ENCODE results near the gene CDHR3.

The CDHR3 gene

GRCh38 chr7:106068986-106069385 lies 105.9 kb downstream of the CDHR3 start:
- DNase-seq = no peak

GRCh38 chr7:106069471-106070200 lies 106.6 kb downstream of the CDHR3 start:
- no peak for DNase-seq

GRCh38 chr7:106070201-106070551 lies 107.1 kb downstream of the CDHR3 start:
- no peak for DNase-seq

GRCh38 chr7:106070567-106071254 lies 107.6 kb downstream of the CDHR3 start:
- no peak for DNase-seq

DNA sequence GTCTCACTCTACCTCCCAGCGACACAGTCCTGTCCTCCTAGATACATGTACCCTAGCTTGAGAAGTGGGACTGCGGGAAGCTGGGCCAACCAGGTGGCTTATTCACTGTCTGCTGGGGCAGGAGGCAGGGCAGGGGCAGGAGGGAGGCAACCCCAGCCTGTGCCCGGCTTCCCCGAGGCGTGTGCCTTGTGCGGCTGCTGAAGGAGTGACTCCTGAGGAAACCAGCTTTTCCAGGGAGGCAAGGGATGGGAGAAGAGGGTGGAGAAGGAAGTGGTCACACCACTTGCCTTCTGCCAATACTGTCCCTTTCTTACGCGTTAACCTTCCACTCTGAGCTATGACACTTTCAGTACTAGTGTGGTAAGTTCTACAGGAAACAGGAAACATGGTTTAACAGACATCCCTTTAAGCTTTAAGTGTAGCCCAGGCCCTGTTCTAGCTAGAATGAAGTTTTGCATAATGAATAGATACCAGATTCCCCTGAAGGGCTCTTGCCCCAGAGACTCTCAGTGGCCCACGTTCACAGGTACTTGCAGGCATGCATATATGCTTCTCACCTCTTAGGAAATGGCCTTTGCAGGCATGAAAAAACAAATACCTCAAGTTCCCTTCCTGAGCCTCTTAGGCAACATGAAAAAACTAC lies 108.4 kb downstream of the CDHR3 start:
- peak; percentile 42 for DNase-seq

- DNase-seq = no peak
These were observed 109.1 kb downstream of the CDHR3 start for GRCh38 chr7:106071999-106072714.

- DNase-seq = no peak
These were observed 109.6 kb downstream of the CDHR3 start for GRCh38 chr7:106072715-106073091.

DNA sequence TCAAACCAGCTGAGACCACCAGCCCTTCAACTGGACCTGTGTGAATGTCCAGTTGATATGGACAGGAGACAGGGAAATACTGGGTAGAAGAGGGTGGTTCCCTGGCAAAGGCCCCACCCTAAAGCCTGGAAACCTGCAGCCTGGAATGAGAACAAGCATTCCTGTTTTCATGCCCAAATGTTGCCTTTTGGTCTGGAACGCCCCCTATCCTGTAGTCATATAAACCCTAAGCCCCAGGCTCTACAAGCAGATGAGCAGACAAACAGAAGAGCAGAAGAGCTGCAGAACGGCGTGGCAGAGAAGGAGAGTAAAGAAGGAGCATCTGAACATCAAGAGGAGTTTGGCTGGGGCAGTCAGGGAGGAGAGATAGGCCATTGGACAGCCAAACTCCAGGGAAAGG lies 110.6 kb downstream of the CDHR3 start:
- no peak for DNase-seq

DNA sequence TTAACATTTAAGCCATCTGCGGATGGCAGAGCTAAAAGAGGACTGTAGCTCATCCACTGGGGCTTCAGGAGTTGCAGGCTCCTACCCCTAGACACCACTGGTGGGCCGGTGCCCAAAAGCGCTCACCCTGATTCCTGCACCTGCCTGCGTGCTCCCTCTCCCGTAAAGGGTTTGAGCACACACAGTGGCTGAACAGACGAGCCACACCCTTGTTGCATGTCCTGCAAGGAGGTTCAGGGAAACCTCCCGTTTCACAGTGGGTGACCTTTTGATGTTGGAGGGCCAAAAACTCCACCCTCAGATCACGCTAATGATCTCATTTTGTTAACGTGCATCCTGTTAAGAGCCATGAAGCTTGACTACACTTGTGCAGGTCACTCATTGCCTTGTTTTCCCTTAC lies 111.2 kb downstream of the CDHR3 start:
- no peak for DNase-seq

GRCh38 chr7:106075937-106076336 lies 112.9 kb downstream of the CDHR3 start:
- DNase-seq = no peak

- no peak for DNase-seq
These were observed 113.5 kb downstream of the CDHR3 start for GRCh38 chr7:106076537-106076936.

- no peak for DNase-seq
These were observed 117.4 kb downstream of the CDHR3 start for GRCh38 chr7:106080300-106080987.

DNA sequence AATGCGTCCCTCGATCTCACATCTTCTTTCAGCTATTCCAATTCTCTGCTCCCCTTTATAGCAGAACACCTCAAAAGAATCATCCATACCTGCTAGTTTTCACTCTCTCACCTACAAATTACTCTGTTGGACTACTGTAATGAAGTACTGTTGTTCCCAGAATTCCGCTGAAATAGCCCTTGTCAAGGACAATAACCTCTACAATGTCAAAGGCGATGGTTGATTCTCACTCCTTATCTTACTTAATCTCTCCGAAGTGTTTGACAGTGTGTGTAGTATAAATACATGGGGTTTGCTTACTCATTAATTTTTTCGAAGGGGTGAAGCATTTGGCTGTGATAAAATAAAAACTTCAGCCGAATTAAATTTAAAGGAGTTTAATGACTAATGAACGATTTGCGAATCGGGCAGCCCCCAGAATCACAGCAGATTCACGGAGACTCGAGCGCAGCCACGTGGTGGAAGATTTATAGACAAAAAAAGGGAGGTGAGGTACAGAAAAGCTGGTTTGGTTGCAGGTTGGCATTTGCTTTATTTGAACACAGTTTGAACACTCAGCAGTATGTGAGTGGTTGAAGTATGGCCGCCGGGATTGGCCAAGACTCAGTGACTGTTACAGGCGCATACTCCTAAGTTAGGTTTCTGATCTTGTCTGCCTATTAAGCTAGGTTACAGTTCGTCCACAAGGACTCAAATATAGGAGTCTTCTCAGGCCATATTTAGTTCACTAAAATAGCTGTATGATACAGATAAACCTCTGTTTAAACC lies 119.2 kb downstream of the CDHR3 start:
- no peak for DNase-seq
